Right atrium auricular region (tissue), 2 donors: Measurements from ENCODE around the gene ZCCHC8. TPM values are rescaled to one million over a fixed set of nuclear protein-coding genes. Genes with fewer than 3 reads are reported as not detected.
"Not testable (repeated sequence)": the region's sequence is repeated elsewhere in the genome, so short reads cannot be mapped to it uniquely, and the experiment has no call there.

ENCODE experiments used
- DNase-seq: peaks from one replicate; pipeline ENCODE4 v3.0.0-alpha.2; 2019; ENCODE audit warnings: low spot score
- H3K27ac ChIP-seq, 2 donors: fragments of 200-600 bp; sonication (generic); 1 replicate in 1 of 2; 2 replicates in 1 of 2; pipeline ENCODE4 v1.5.1; 2016 to 2019
- H3K27me3 ChIP-seq, 2 donors: fragments of 200-600 bp; sonication (generic); one replicate each; pipeline versions ENCODE4 v1.5.1 to v1.6.0; 2017 to 2019
- H3K36me3 ChIP-seq: fragments of 200-600 bp; sonication (generic); one replicate; pipeline ENCODE4 v1.5.1; 2016
- H3K4me1 ChIP-seq, 2 donors: fragments of 200-600 bp; sonication (generic); one replicate each; pipeline versions ENCODE4 v1.5.1 to v1.6.0; 2017 to 2019
- H3K4me3 ChIP-seq, 2 donors: fragments of 200-600 bp; sonication (generic); 1 replicate in 1 of 2; 2 replicates in 1 of 2; pipeline ENCODE4 v1.5.1; 2017 to 2019; ENCODE audit warnings: mild to moderate bottlenecking in 1 of 2, moderate library complexity in 1 of 2
- H3K9me3 ChIP-seq, 2 donors: fragments of 200-600 bp; sonication (generic); one replicate each; pipeline ENCODE4 v1.5.1; 2019
- total RNA-seq, 2 donors: library from RNA; depleted of rRNA; stranded (reverse); fragments of >200 nt; gene quantifications; one replicate each; pipeline ENCODE4 v1.1.0, GENCODE V29; 2016
- TF ChIP-seq, protein P1 (sequence below), 2 donors: fragments of 200-600 bp; sonication (generic); IDR thresholded peaks; one replicate each; pipeline ENCODE4 v1.5.1; 2019; ENCODE audit warnings: antibody characterized with exemption in 2 of 2

The ZCCHC8 gene
- total RNA-seq, 2 donors from 2014 or later: 7.5 to 9.6 TPM

DNA sequence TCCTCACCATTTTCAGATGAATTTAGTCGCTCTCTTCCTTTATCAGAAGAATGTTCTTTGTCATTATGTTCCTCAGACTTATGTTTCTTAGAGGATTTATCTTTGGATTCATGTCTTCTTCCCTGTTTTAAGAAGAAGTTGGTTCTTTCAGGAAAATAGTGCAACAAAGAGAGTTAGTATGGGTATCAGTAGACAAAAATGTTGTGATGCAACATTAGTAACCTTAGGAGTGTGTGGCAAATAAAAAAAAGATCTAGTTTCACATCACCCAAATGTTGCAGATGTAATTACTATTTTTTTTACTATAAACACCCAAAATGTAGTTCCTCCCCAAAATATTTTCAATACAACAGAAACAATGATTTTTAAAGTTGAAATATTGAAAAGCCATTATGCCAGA lies 18.2 kb upstream of the ZCCHC8 start:
- peaks cover 0 to 24% of the 10 kb centered on the region in 2 donors for H3K4me1 ChIP-seq
- no peak for DNase-seq
- TF ChIP-seq, protein P1, sequence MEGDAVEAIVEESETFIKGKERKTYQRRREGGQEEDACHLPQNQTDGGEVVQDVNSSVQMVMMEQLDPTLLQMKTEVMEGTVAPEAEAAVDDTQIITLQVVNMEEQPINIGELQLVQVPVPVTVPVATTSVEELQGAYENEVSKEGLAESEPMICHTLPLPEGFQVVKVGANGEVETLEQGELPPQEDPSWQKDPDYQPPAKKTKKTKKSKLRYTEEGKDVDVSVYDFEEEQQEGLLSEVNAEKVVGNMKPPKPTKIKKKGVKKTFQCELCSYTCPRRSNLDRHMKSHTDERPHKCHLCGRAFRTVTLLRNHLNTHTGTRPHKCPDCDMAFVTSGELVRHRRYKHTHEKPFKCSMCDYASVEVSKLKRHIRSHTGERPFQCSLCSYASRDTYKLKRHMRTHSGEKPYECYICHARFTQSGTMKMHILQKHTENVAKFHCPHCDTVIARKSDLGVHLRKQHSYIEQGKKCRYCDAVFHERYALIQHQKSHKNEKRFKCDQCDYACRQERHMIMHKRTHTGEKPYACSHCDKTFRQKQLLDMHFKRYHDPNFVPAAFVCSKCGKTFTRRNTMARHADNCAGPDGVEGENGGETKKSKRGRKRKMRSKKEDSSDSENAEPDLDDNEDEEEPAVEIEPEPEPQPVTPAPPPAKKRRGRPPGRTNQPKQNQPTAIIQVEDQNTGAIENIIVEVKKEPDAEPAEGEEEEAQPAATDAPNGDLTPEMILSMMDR (IDR thresholded peaks at IDR 0.05): no peak
- no peaks in the 10 kb centered on the region for H3K27me3 ChIP-seq
- peaks cover 84% of the 10 kb centered on the region for H3K36me3 ChIP-seq
- no peaks in the 10 kb centered on the region for H3K9me3 ChIP-seq
- H3K27ac ChIP-seq: no peak overlapping the region
- H3K4me3 ChIP-seq: no peak overlapping the region

DNA sequence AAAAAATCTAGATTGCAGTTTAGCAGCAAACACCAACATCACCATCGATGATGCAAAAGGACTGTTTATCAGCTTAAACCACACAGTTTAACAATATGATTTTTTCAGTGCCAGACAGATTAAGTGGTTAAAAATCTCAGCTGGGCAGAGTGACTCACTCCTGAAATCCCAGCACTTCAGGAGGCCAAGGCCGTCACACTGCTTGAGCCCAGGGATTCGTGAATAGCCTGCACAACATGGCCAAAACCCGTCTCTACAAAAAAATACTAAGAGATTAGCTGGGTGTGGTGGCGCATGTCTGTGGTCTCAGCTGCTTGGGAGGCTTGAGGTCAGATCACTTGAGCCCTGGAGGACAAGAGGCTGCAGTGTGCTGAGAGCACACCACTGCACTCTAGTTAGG lies 17.1 kb upstream of the ZCCHC8 start:
- DNase-seq: no peak
- H3K4me3 ChIP-seq: no peak overlapping the region
- TF ChIP-seq, protein P1 (IDR thresholded peaks at IDR 0.05): no peak
- H3K4me1 ChIP-seq: peaks cover 0 to 14% of the 10 kb centered on the region in 2 donors
- no peaks in the 10 kb centered on the region for H3K27me3 ChIP-seq
- H3K36me3 ChIP-seq: peaks cover 92% of the 10 kb centered on the region
- H3K27ac ChIP-seq: no peak overlapping the region
- H3K9me3 ChIP-seq: no peaks in the 10 kb centered on the region

DNA sequence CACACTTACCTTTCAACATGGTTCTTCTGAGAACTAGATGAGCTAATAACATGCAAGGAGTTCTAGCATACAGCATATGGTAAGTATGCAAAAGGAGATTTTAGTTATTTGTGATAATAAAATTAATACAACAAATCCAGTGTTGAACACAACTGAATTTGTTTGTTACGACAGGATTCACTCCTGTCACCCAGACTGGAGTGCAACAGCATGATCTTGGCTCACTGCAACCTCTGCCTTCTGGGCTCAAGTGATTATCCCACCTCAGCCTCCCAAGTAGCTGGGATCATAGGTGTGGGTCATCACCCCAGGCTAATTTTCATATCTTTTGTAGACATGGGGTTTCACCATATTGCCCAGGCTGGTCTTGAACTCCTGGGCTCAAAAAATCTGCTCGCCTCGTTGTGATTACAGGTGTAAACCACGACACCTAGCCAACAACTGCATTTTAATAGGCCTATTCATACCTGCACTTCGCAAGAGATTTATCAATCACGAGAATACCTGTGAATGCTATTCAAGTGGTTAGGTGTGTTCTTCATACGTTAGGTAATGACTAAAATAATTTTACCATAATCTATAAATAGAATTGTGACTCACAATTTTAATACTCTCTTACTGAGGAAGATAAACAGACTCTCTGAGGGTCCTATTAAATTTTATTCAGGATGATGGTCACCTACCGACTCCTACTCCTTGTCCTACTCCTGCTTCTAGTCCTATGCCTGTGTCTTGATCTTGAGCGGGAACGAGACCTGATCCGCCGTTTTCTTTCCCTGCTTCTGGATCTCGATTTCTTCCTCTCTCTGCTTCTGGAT lies 16.0 kb upstream of the ZCCHC8 start:
- Histone ChIP-seq H3K27me3 (no peaks in the 10 kb centered on the region), H3K4me3 (no peak overlapping the region), H3K36me3 (peaks cover 95% of the 10 kb centered on the region), H3K27ac (no peak overlapping the region), H3K9me3 (no peaks in the 10 kb centered on the region), H3K4me1 (peaks cover 0 to 5% of the 10 kb centered on the region in 2 donors)
- DNase-seq: no peak
- TF ChIP-seq, protein P1 (IDR thresholded peaks at IDR 0.05): no peak

DNA sequence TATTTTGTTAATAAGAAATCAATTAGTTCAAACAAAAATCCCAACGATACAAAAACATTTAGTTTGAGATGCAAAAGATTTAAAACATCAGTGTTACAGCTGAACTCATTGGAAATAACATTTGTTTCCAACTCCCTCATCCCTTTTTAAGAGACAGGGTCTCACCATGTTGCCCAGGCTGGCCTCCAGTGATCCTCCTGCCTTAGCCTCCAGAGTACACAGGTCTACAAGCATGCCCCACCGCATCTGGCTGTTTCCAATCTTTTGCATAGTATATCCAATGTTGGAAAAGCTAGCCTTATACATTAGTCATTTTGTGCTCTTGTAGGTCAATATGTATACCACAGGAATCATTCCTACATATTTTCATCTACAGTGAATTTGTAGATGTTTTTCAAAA lies 14.5 kb upstream of the ZCCHC8 start:
- DNase-seq: no peak
- no peak overlapping the region for H3K4me3 ChIP-seq
- no peaks in the 10 kb centered on the region for H3K9me3 ChIP-seq
- no peaks in the 10 kb centered on the region for H3K27me3 ChIP-seq
- TF ChIP-seq, protein P1 (IDR thresholded peaks at IDR 0.05): no peak
- peaks cover 0 to 5% of the 10 kb centered on the region in 2 donors for H3K4me1 ChIP-seq
- H3K36me3 ChIP-seq: peaks cover 95% of the 10 kb centered on the region
- H3K27ac ChIP-seq: no peak overlapping the region

DNA sequence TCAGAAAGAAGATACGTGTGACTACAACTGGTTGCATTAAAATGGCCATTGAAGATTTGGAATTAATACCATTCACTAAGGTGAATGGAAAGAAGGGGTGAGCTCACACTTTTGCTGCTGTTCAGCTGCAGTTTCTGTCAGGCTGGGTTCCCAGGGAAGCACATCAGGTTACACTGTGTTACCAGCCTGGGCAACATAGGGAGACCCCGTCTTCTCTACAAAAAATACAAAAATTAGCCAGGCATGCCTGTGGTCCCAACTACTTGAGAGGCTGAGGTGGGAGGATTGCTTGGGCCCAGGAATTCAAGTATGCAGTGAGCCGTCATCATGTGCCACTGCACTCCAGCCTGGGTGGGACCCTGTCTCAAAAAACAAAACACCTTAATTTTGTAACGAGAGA lies 12.9 kb upstream of the ZCCHC8 start:
- Histone ChIP-seq H3K27ac (no peak overlapping the region), H3K36me3 (peaks cover 95% of the 10 kb centered on the region), H3K27me3 (no peaks in the 10 kb centered on the region), H3K9me3 (no peaks in the 10 kb centered on the region), H3K4me3 (no peak overlapping the region), H3K4me1 (peaks cover 0 to 5% of the 10 kb centered on the region in 2 donors)
- no peak for DNase-seq
- TF ChIP-seq, protein P1 (IDR thresholded peaks at IDR 0.05): no peak

DNA sequence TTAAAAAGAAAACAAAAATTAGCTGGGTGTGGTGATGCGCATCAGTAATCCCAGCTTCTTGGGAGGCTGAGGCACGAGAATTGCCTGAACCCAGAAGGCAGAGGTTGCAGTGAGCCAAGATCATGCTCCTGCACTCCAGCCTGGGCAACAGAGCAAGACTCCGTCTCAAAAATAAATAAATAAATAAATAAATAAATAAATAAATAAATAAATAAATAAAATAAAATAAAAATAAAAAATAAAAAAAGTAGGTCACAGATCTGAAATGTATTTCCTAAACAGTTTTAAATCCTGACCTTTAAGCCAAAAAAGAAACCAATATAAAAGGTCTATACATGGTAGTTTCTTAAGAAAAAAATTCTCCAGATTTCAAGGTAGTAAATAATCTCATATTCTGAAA lies 12.3 kb upstream of the ZCCHC8 start:
- H3K27me3 ChIP-seq, H3K9me3 ChIP-seq, DNase-seq, H3K4me1 ChIP-seq, H3K27ac ChIP-seq, H3K4me3 ChIP-seq: not testable (repeated sequence)
- peaks cover 95% of the 10 kb centered on the region for H3K36me3 ChIP-seq
